Measurements from ENCODE around the gene SCARB2. TPM values are rescaled to one million over a fixed set of nuclear protein-coding genes. Genes with fewer than 3 reads are reported as not detected.

The SCARB2 gene
- total RNA-seq, 1 donor from 2014 or later = 172 TPM

DNA sequence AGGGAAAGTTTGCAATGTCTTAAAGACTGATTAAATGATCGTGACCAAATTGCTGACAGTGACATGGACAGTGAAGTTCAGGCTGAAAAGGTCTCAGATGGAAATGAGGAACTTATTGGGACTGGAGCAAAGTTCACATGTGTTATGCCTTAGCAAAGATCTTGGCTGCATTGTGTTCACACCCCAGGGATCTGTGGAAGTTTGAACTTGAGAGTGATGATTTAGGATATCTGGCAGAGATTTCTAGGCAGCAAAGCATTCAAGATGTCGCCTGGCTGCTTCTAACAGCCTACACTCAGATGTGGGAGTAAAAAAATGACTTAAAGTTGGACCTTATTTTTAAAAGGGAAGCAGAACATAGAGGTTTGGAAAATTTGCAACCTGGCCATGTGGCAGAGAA is 21.4 kb downstream of the SCARB2 start:
- H3K27me3 Mint-ChIP-seq (ENCODE audit: low read depth, unreplicated experiment) = no peaks in the 10 kb centered on the region
- Histone ChIP-seq H3K27ac (ENCODE audit: low read depth, low read length) (no peak overlapping the region), H3K79me2 (ENCODE audit: insufficient read depth, low read length) (peaks cover 30% of the 10 kb centered on the region), H3K9ac (ENCODE audit: low read length) (no peak overlapping the region), H3K27me3 (ENCODE audit: insufficient read depth, low read length) (no peaks in the 10 kb centered on the region), H3K4me1 (ENCODE audit: insufficient read depth, low read length) (peaks cover 30% of the 10 kb centered on the region), H2AFZ (ENCODE audit: low read depth, low read length) (no peak overlapping the region), H4K20me1 (ENCODE audit: insufficient read depth, low read length) (peaks cover 15% of the 10 kb centered on the region), H3K36me3 (ENCODE audit: insufficient read depth, low read length) (no peaks in the 10 kb centered on the region), H3K9me3 (ENCODE audit: insufficient read depth, low read depth, low read length) (no peaks in the 10 kb centered on the region), H3K4me3 (ENCODE audit: insufficient read depth, low read depth, low read length) (no peak overlapping the region), H3K4me2 (ENCODE audit: low read length) (no peak overlapping the region)
- no peak for DNase-seq (ENCODE audit: low read depth)
- H3K27ac Mint-ChIP-seq (ENCODE audit: unreplicated experiment) = no peak overlapping the region
- no peak for FAIRE-seq
- H3K36me3 Mint-ChIP-seq (ENCODE audit: low read depth, unreplicated experiment) = peaks cover 37% of the 10 kb centered on the region
- peaks cover 26% of the 10 kb centered on the region for H3K4me1 Mint-ChIP-seq (ENCODE audit: low read depth, unreplicated experiment)
- no peaks in the 10 kb centered on the region for H3K9me3 Mint-ChIP-seq (ENCODE audit: unreplicated experiment)
- TF ChIP-seq, protein P1, sequence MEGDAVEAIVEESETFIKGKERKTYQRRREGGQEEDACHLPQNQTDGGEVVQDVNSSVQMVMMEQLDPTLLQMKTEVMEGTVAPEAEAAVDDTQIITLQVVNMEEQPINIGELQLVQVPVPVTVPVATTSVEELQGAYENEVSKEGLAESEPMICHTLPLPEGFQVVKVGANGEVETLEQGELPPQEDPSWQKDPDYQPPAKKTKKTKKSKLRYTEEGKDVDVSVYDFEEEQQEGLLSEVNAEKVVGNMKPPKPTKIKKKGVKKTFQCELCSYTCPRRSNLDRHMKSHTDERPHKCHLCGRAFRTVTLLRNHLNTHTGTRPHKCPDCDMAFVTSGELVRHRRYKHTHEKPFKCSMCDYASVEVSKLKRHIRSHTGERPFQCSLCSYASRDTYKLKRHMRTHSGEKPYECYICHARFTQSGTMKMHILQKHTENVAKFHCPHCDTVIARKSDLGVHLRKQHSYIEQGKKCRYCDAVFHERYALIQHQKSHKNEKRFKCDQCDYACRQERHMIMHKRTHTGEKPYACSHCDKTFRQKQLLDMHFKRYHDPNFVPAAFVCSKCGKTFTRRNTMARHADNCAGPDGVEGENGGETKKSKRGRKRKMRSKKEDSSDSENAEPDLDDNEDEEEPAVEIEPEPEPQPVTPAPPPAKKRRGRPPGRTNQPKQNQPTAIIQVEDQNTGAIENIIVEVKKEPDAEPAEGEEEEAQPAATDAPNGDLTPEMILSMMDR (IDR thresholded peaks at IDR 0.05; ENCODE audit: insufficient read depth, low read depth, low read length) = no peak
- no peak for TF ChIP-seq EZH2 (IDR thresholded peaks at IDR 0.05; ENCODE audit: insufficient read depth, low read length)
- H3K4me3 Mint-ChIP-seq (ENCODE audit: unreplicated experiment) = no peak overlapping the region

DNA sequence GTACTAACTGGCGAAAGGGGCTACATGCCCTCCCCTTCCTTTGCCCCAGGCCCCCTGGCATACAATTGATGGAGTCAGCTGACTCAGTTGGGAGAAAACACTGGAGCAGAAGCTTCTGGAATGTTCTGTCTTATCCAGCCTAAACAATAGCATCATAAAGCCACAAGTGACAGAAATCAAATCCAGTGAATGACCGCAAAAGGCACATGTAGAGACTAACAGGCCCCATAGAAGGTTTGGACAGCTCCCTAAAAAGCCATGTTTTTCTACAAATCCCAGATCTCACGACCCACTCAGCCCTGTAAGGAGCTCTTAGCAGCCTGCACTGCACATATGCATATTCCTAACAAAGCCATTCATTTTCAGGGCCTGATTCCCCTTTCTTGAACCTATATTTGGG is 25.1 kb downstream of the SCARB2 start:
- no peaks in the 10 kb centered on the region for H3K27me3 Mint-ChIP-seq (ENCODE audit: low read depth, unreplicated experiment)
- Histone ChIP-seq H3K36me3 (ENCODE audit: insufficient read depth, low read length) (peaks cover 3% of the 10 kb centered on the region), H3K27ac (ENCODE audit: low read depth, low read length) (no peak overlapping the region), H3K9ac (ENCODE audit: low read length) (no peak overlapping the region), H2AFZ (ENCODE audit: low read depth, low read length) (no peak overlapping the region), H4K20me1 (ENCODE audit: insufficient read depth, low read length) (peaks cover 35% of the 10 kb centered on the region), H3K79me2 (ENCODE audit: insufficient read depth, low read length) (peaks cover 28% of the 10 kb centered on the region), H3K4me2 (ENCODE audit: low read length) (no peak overlapping the region), H3K9me3 (ENCODE audit: insufficient read depth, low read depth, low read length) (no peaks in the 10 kb centered on the region), H3K4me3 (ENCODE audit: insufficient read depth, low read depth, low read length) (no peak overlapping the region), H3K27me3 (ENCODE audit: insufficient read depth, low read length) (no peaks in the 10 kb centered on the region), H3K4me1 (ENCODE audit: insufficient read depth, low read length) (peaks cover 3% of the 10 kb centered on the region)
- no peak for TF ChIP-seq EZH2 (IDR thresholded peaks at IDR 0.05; ENCODE audit: insufficient read depth, low read length)
- TF ChIP-seq, protein P1 (IDR thresholded peaks at IDR 0.05; ENCODE audit: insufficient read depth, low read depth, low read length) = no peak
- H3K4me1 Mint-ChIP-seq (ENCODE audit: low read depth, unreplicated experiment) = peaks cover 5% of the 10 kb centered on the region
- H3K4me3 Mint-ChIP-seq (ENCODE audit: unreplicated experiment) = no peak overlapping the region
- no peaks in the 10 kb centered on the region for H3K9me3 Mint-ChIP-seq (ENCODE audit: unreplicated experiment)
- DNase-seq (ENCODE audit: low read depth) (peak; percentile 6), FAIRE-seq (no peak)
- peaks cover 37% of the 10 kb centered on the region for H3K36me3 Mint-ChIP-seq (ENCODE audit: low read depth, unreplicated experiment)
- H3K27ac Mint-ChIP-seq (ENCODE audit: unreplicated experiment) = no peak overlapping the region

DNA sequence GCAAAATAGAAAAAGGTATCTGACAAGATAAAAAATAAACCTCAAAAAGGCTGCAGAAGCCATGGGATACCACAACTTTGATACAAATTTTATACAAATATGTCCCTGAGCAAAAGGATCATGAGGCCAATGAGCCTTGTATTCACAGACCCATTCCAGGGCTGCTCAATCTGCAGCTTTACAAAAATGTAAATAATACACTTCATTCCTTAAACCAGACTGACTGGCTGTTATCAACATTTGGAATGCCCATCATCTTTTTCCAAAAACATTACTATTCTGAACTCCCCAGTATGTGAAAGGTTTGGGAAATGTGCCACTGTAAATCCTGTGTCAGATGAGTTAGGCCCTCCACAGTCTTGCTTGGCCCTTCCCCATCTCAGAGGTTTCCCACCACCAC is 25.5 kb downstream of the SCARB2 start:
- no peaks in the 10 kb centered on the region for H3K9me3 Mint-ChIP-seq (ENCODE audit: unreplicated experiment)
- no peak for FAIRE-seq
- Histone ChIP-seq H4K20me1 (ENCODE audit: insufficient read depth, low read length) (peaks cover 33% of the 10 kb centered on the region), H3K4me3 (ENCODE audit: insufficient read depth, low read depth, low read length) (no peak overlapping the region), H3K9ac (ENCODE audit: low read length) (no peak overlapping the region), H3K79me2 (ENCODE audit: insufficient read depth, low read length) (peaks cover 26% of the 10 kb centered on the region), H3K4me1 (ENCODE audit: insufficient read depth, low read length) (peaks cover 3% of the 10 kb centered on the region), H3K4me2 (ENCODE audit: low read length) (no peak overlapping the region), H3K36me3 (ENCODE audit: insufficient read depth, low read length) (peaks cover 3% of the 10 kb centered on the region), H3K27ac (ENCODE audit: low read depth, low read length) (no peak overlapping the region), H3K9me3 (ENCODE audit: insufficient read depth, low read depth, low read length) (no peaks in the 10 kb centered on the region), H2AFZ (ENCODE audit: low read depth, low read length) (no peak overlapping the region), H3K27me3 (ENCODE audit: insufficient read depth, low read length) (no peaks in the 10 kb centered on the region)
- no peak for DNase-seq (ENCODE audit: low read depth)
- no peak overlapping the region for H3K27ac Mint-ChIP-seq (ENCODE audit: unreplicated experiment)
- H3K27me3 Mint-ChIP-seq (ENCODE audit: low read depth, unreplicated experiment) = no peaks in the 10 kb centered on the region
- H3K4me1 Mint-ChIP-seq (ENCODE audit: low read depth, unreplicated experiment) = peaks cover 4% of the 10 kb centered on the region
- no peak overlapping the region for H3K4me3 Mint-ChIP-seq (ENCODE audit: unreplicated experiment)
- H3K36me3 Mint-ChIP-seq (ENCODE audit: low read depth, unreplicated experiment) = peaks cover 35% of the 10 kb centered on the region
- TF ChIP-seq, protein P1 (IDR thresholded peaks at IDR 0.05; ENCODE audit: insufficient read depth, low read depth, low read length) = no peak
- no peak for TF ChIP-seq EZH2 (IDR thresholded peaks at IDR 0.05; ENCODE audit: insufficient read depth, low read length)
